ENCODE data around the gene PIWIL4.

GRCh38 chr11:94574193-94574961 is 7.2 kb downstream of the PIWIL4 start:
- no peak for TF ChIP-seq CTCF (IDR thresholded peaks at IDR 0.05)
- no peak for TF ChIP-seq POLR2A (IDR thresholded peaks at IDR 0.05)
- no peak for TF ChIP-seq POLR2AphosphoS5 (IDR thresholded peaks at IDR 0.05)

All from breast epithelium (tissue), 3 donors.